ENCODE data around the gene UGT1A1. TPM values are rescaled to one million over a fixed set of nuclear protein-coding genes. Genes with fewer than 3 reads are reported as not detected.

Gene UGT1A1
- total and polyA plus RNA-seq, 9 of the 15 experiments (the other 6 are each of a cell fraction or from before 2014, with no cell fraction given) = not detected

DNA sequence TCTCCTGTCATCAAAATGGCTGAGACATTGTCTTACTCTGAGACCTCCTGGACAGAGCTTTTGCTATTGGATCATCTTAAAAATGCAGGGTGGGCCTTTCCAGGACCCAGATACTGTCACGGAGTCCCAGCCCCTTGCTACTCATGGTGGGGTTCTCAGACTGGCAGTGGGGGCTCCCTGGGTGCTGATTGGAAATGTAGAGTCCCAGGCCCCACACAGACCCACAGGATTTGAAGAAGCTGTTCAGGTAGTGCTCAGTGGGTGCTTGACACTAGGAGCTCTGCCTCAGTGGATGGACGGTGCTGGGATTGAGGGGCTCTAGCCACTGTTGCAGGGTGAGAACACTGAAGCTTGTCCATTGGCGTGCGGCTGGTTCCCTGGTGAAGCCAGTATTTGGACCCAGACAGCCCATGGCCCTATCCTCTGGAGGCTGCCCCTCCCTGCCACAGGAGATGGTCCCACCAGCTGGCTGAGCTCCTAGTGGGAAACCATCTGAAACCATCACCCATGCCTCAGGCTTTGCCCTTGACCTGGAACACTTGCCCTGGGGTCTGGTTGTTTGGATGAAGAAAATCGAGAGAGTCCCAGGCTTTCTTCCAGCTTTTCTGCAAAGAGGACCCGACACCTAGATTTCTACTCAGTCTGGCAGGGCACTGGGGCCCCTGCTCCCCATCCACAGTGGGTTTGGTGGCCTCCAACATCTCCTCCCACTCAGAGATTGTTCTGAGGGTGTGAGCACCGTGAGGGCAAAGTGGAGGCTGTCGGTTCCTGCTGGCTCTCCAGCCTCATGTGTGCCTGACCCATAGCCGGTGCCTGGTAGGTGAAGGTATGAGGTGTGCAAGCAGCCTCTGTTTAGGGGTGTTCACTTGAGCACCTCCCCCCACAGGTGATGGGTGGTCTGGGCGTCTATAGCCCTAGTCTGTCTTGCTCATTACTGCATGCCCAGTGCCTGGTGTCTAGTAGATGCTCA is 48.2 kb downstream of the UGT1A1 start (continued):
- TF ChIP-seq, protein P1, sequence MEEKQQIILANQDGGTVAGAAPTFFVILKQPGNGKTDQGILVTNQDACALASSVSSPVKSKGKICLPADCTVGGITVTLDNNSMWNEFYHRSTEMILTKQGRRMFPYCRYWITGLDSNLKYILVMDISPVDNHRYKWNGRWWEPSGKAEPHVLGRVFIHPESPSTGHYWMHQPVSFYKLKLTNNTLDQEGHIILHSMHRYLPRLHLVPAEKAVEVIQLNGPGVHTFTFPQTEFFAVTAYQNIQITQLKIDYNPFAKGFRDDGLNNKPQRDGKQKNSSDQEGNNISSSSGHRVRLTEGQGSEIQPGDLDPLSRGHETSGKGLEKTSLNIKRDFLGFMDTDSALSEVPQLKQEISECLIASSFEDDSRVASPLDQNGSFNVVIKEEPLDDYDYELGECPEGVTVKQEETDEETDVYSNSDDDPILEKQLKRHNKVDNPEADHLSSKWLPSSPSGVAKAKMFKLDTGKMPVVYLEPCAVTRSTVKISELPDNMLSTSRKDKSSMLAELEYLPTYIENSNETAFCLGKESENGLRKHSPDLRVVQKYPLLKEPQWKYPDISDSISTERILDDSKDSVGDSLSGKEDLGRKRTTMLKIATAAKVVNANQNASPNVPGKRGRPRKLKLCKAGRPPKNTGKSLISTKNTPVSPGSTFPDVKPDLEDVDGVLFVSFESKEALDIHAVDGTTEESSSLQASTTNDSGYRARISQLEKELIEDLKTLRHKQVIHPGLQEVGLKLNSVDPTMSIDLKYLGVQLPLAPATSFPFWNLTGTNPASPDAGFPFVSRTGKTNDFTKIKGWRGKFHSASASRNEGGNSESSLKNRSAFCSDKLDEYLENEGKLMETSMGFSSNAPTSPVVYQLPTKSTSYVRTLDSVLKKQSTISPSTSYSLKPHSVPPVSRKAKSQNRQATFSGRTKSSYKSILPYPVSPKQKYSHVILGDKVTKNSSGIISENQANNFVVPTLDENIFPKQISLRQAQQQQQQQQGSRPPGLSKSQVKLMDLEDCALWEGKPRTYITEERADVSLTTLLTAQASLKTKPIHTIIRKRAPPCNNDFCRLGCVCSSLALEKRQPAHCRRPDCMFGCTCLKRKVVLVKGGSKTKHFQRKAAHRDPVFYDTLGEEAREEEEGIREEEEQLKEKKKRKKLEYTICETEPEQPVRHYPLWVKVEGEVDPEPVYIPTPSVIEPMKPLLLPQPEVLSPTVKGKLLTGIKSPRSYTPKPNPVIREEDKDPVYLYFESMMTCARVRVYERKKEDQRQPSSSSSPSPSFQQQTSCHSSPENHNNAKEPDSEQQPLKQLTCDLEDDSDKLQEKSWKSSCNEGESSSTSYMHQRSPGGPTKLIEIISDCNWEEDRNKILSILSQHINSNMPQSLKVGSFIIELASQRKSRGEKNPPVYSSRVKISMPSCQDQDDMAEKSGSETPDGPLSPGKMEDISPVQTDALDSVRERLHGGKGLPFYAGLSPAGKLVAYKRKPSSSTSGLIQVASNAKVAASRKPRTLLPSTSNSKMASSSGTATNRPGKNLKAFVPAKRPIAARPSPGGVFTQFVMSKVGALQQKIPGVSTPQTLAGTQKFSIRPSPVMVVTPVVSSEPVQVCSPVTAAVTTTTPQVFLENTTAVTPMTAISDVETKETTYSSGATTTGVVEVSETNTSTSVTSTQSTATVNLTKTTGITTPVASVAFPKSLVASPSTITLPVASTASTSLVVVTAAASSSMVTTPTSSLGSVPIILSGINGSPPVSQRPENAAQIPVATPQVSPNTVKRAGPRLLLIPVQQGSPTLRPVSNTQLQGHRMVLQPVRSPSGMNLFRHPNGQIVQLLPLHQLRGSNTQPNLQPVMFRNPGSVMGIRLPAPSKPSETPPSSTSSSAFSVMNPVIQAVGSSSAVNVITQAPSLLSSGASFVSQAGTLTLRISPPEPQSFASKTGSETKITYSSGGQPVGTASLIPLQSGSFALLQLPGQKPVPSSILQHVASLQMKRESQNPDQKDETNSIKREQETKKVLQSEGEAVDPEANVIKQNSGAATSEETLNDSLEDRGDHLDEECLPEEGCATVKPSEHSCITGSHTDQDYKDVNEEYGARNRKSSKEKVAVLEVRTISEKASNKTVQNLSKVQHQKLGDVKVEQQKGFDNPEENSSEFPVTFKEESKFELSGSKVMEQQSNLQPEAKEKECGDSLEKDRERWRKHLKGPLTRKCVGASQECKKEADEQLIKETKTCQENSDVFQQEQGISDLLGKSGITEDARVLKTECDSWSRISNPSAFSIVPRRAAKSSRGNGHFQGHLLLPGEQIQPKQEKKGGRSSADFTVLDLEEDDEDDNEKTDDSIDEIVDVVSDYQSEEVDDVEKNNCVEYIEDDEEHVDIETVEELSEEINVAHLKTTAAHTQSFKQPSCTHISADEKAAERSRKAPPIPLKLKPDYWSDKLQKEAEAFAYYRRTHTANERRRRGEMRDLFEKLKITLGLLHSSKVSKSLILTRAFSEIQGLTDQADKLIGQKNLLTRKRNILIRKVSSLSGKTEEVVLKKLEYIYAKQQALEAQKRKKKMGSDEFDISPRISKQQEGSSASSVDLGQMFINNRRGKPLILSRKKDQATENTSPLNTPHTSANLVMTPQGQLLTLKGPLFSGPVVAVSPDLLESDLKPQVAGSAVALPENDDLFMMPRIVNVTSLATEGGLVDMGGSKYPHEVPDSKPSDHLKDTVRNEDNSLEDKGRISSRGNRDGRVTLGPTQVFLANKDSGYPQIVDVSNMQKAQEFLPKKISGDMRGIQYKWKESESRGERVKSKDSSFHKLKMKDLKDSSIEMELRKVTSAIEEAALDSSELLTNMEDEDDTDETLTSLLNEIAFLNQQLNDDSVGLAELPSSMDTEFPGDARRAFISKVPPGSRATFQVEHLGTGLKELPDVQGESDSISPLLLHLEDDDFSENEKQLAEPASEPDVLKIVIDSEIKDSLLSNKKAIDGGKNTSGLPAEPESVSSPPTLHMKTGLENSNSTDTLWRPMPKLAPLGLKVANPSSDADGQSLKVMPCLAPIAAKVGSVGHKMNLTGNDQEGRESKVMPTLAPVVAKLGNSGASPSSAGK (IDR thresholded peaks at IDR 0.05) = no peak
- TF ChIP-seq CC2D1A (IDR thresholded peaks at IDR 0.05) = no peak
- no peak for TF ChIP-seq ZNF589 (CRISPR knock-in tag; IDR thresholded peaks at IDR 0.05; ENCODE audit: low read depth)
- TF ChIP-seq, protein P2, sequence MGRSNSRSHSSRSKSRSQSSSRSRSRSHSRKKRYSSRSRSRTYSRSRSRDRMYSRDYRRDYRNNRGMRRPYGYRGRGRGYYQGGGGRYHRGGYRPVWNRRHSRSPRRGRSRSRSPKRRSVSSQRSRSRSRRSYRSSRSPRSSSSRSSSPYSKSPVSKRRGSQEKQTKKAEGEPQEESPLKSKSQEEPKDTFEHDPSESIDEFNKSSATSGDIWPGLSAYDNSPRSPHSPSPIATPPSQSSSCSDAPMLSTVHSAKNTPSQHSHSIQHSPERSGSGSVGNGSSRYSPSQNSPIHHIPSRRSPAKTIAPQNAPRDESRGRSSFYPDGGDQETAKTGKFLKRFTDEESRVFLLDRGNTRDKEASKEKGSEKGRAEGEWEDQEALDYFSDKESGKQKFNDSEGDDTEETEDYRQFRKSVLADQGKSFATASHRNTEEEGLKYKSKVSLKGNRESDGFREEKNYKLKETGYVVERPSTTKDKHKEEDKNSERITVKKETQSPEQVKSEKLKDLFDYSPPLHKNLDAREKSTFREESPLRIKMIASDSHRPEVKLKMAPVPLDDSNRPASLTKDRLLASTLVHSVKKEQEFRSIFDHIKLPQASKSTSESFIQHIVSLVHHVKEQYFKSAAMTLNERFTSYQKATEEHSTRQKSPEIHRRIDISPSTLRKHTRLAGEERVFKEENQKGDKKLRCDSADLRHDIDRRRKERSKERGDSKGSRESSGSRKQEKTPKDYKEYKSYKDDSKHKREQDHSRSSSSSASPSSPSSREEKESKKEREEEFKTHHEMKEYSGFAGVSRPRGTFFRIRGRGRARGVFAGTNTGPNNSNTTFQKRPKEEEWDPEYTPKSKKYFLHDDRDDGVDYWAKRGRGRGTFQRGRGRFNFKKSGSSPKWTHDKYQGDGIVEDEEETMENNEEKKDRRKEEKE (IDR thresholded peaks at IDR 0.05; ENCODE audit: borderline replicate concordance in 1 of 2, control insufficient read depth in 1 of 2, low read depth in 2 of 2, low read length in 1 of 2) = no peak
- TF ChIP-seq, protein P3, sequence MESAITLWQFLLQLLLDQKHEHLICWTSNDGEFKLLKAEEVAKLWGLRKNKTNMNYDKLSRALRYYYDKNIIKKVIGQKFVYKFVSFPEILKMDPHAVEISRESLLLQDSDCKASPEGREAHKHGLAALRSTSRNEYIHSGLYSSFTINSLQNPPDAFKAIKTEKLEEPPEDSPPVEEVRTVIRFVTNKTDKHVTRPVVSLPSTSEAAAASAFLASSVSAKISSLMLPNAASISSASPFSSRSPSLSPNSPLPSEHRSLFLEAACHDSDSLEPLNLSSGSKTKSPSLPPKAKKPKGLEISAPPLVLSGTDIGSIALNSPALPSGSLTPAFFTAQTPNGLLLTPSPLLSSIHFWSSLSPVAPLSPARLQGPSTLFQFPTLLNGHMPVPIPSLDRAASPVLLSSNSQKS (CRISPR knock-in tag; IDR thresholded peaks at IDR 0.05) = no peak
- TF ChIP-seq, protein P4, sequence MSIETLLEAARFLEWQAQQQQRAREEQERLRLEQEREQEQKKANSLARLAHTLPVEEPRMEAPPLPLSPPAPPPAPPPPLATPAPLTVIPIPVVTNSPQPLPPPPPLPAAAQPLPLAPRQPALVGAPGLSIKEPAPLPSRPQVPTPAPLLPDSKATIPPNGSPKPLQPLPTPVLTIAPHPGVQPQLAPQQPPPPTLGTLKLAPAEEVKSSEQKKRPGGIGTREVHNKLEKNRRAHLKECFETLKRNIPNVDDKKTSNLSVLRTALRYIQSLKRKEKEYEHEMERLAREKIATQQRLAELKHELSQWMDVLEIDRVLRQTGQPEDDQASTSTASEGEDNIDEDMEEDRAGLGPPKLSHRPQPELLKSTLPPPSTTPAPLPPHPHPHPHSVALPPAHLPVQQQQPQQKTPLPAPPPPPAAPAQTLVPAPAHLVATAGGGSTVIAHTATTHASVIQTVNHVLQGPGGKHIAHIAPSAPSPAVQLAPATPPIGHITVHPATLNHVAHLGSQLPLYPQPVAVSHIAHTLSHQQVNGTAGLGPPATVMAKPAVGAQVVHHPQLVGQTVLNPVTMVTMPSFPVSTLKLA (conservative IDR thresholded peaks at IDR 0.05) = no peak
